ENCODE results near the gene KLHL12. TPM values are rescaled to one million over a fixed set of nuclear protein-coding genes. Genes with fewer than 3 reads are reported as not detected.

The KLHL12 gene
- total and polyA plus RNA-seq, 2 of the 8 experiments (the other 6 are each of a cell fraction or from before 2014, with no cell fraction given), result 27.2 to 33.3 TPM

DNA sequence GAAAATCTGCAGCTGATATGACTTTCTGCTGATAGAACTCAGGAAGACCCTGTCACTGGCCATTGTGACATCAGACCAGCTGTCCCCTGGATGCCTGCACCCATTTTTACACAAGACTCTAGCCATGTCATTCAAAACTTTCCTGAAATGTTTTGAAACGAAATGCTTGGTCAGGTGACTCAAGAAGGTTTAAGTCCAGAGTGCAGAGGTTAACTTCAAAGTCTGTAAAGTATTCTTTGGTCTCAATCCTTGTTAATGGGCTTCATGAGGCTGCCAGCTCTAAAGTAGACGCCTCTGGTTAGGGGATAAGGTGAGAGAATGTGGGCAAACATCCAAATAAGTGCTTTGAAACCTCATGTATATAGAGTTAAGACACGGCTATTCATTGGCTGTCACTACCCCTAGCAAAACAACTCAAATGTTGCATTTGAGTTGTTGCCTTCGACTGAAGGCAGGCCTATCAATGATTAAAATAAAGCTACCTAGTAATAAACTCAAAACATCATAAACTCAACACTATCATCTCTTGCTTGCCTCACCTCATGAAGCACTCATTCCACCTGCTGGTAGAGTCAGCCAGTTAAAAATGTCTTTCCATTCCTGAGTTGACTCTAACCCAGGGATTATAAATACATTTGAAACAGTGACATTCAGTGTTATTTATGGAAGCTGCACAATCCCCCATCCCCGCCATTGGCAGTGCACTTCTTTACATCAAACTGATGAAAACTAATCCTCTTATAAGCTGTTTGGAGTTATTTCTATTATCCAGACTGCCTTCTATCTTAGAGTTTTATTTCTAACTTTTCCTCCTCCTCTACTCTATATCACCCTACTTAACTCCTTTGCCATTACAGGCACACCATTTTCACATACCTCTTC, 64.1 kb downstream of the KLHL12 start (continued):
- TF ChIP-seq SP1 (IDR thresholded peaks at IDR 0.05; ENCODE audit: low read depth, low read length) (no peak), KDM5A (IDR thresholded peaks at IDR 0.05; ENCODE audit: low read length) (no peak), BCL11A (IDR thresholded peaks at IDR 0.05; ENCODE audit: low read depth in 2 of 2, low read length in 2 of 2) (no peak), BACH1 (IDR thresholded peaks at IDR 0.05; ENCODE audit: low read length) (no peak), TAF1 (IDR thresholded peaks at IDR 0.05; ENCODE audit: low read depth, low read length) (no peak), MAFK (IDR thresholded peaks at IDR 0.05; ENCODE audit: low read depth, low read length) (no peak)
- TF ChIP-seq, protein P1, sequence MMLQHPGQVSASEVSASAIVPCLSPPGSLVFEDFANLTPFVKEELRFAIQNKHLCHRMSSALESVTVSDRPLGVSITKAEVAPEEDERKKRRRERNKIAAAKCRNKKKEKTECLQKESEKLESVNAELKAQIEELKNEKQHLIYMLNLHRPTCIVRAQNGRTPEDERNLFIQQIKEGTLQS (IDR thresholded peaks at IDR 0.05; ENCODE audit: insufficient read depth, low read depth, low read length), result no peak
